Neural crest cell (in vitro differentiated cells): ENCODE measurements around the gene ZNF160. TPM values are rescaled to one million over a fixed set of nuclear protein-coding genes. Genes with fewer than 3 reads are reported as not detected.

Source experiments
- DNase-seq: peaks from one replicate; pipeline ENCODE4 v3.0.0; 2021; ENCODE audit warnings: low read depth, mixed read lengths, low spot score
- H3K27ac Mint-ChIP-seq: one replicate; pipeline ENCODE4 v1.8.0; 2021; ENCODE audit warnings: mild to moderate bottlenecking, mixed read lengths; ENCODE audit not compliant: unreplicated experiment
- H3K27me3 Mint-ChIP-seq: 2 replicates; pipeline ENCODE4 v1.8.0; 2021; ENCODE audit warnings: low read depth, mild to moderate bottlenecking, mixed read lengths
- H3K36me3 Mint-ChIP-seq: 2 replicates; pipeline ENCODE4 v1.8.0; 2021; ENCODE audit warnings: low read depth, mild to moderate bottlenecking, mixed read lengths
- H3K4me1 Mint-ChIP-seq: 2 replicates; pipeline ENCODE4 v1.8.0; 2021; ENCODE audit warnings: mixed read lengths
- H3K4me3 Mint-ChIP-seq: one replicate; pipeline ENCODE4 v1.8.0; 2021; ENCODE audit warnings: mild to moderate bottlenecking, mixed read lengths
- H3K9me3 Mint-ChIP-seq: 2 replicates; pipeline ENCODE4 v1.8.0; 2021; ENCODE audit warnings: mixed read lengths
- total RNA-seq: library from RNA; stranded (reverse); gene quantifications from 2 replicates; pipeline ENCODE4 v1.2.1, GENCODE V29; 2021
- TF ChIP-seq, protein P1 (sequence below): fragments of 200-600 bp; sonication (generic); conservative IDR thresholded peaks from 2 replicates; pipeline ENCODE4 v1.5.0; 2021; ENCODE audit warnings: antibody characterized with exemption, mild to moderate bottlenecking

The ZNF160 gene
- total RNA-seq, 1 donor from 2014 or later, result 22.7 TPM

DNA sequence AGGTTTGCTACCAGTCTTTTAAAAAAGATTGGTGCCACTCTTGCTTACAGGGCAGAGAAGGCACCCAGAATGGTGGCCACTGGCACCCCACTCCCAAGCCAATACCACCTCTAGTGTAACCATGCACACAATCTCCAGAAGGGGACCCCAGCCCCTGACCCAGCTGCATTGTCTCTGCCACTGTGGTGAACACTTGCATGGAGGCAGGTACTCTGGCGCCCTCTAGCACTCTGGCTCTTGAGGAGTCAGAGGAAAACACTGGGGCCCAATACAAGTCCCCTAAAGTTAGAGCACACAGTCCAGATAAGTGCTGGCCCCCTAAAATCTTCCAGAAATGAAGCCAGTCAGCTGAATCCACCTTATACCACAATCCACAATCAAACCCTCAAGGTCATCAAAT, 83.5 kb downstream of the ZNF160 start:
- H3K36me3 Mint-ChIP-seq, result peaks cover 9% of the 10 kb centered on the region
- no peak overlapping the region for H3K27ac Mint-ChIP-seq
- H3K27me3 Mint-ChIP-seq, result no peaks in the 10 kb centered on the region
- H3K4me1 Mint-ChIP-seq, result no peaks in the 10 kb centered on the region
- TF ChIP-seq, protein P1, sequence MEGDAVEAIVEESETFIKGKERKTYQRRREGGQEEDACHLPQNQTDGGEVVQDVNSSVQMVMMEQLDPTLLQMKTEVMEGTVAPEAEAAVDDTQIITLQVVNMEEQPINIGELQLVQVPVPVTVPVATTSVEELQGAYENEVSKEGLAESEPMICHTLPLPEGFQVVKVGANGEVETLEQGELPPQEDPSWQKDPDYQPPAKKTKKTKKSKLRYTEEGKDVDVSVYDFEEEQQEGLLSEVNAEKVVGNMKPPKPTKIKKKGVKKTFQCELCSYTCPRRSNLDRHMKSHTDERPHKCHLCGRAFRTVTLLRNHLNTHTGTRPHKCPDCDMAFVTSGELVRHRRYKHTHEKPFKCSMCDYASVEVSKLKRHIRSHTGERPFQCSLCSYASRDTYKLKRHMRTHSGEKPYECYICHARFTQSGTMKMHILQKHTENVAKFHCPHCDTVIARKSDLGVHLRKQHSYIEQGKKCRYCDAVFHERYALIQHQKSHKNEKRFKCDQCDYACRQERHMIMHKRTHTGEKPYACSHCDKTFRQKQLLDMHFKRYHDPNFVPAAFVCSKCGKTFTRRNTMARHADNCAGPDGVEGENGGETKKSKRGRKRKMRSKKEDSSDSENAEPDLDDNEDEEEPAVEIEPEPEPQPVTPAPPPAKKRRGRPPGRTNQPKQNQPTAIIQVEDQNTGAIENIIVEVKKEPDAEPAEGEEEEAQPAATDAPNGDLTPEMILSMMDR, result no peak
- no peak for DNase-seq
- peaks cover 11% of the 10 kb centered on the region for H3K9me3 Mint-ChIP-seq
- H3K4me3 Mint-ChIP-seq, result no peak overlapping the region

Other genes starting within 250 kb of the ZNF160 start
- gene ZNF468, start 245.8 kb downstream of the ZNF160 start, total RNA-seq, result 20.9 and 27.9 TPM in 2 replicates
- gene ZNF320, start 205.8 kb downstream of the ZNF160 start, total RNA-seq, result 26.9 and 38.1 TPM in 2 replicates
- gene ZNF888, start 180.0 kb downstream of the ZNF160 start, total RNA-seq, result 8.0 and 8.2 TPM in 2 replicates
- 12.0 and 13.8 TPM in 2 replicates for gene ZNF816, start 140.5 kb downstream of the ZNF160 start, total RNA-seq
- gene ERVV-1, start 89.5 kb downstream of the ZNF160 start, total RNA-seq, result not detected in 2 replicates
- gene ERVV-2, start 58.7 kb downstream of the ZNF160 start, total RNA-seq, result not detected in 2 replicates
- gene ZNF415, start 29.5 kb upstream of the ZNF160 start, total RNA-seq, result 12.6 and 13.6 TPM in 2 replicates
- 14.5 and 15.8 TPM in 2 replicates for gene ZNF347, start 55.6 kb upstream of the ZNF160 start, total RNA-seq
- gene ZNF665, start 89.9 kb upstream of the ZNF160 start, total RNA-seq, result 5.2 and 8.2 TPM in 2 replicates
- 26.3 and 27.0 TPM in 2 replicates for gene ZNF677, start 151.5 kb upstream of the ZNF160 start, total RNA-seq
- not detected in 2 replicates for gene VN1R2, start 154.9 kb upstream of the ZNF160 start, total RNA-seq
- not detected in 2 replicates for gene VN1R4, start 164.3 kb upstream of the ZNF160 start, total RNA-seq
- 7.9 and 8.2 TPM in 2 replicates for gene ZNF845, start 230.3 kb upstream of the ZNF160 start, total RNA-seq